Cardiac muscle cell (in vitro differentiated cells and primary cell): ENCODE measurements around the gene RFTN1. TPM values are rescaled to one million over a fixed set of nuclear protein-coding genes. Genes with fewer than 3 reads are reported as not detected.

Experiments used
- DNase-seq, 2 donors: peaks; one replicate each; pipeline versions ENCODE4 v3.0.0 to v3.0.0-alpha.2; 2010 to 2017; ENCODE audit warnings: low read depth in 1 of 2, low spot score in 1 of 2
- H3K27ac ChIP-seq: fragments of 200-600 bp; sonication (generic); 2 replicates; pipeline ENCODE4 v1.5.1; 2016
- H3K27me3 ChIP-seq: fragments of 200-600 bp; sonication (generic); 2 replicates; pipeline ENCODE4 v1.6.0; 2016; ENCODE audit warnings: control low read depth
- H3K36me3 ChIP-seq: fragments of 200-600 bp; sonication (generic); 2 replicates; pipeline ENCODE4 v1.5.1; 2016; ENCODE audit warnings: control low read depth
- H3K4me1 ChIP-seq: fragments of 200-600 bp; sonication (generic); 2 replicates; pipeline ENCODE4 v1.8.1; 2017; ENCODE audit warnings: low read depth, mild to moderate bottlenecking, mixed run types
- H3K4me3 ChIP-seq: fragments of 200-600 bp; sonication (generic); 2 replicates; pipeline ENCODE4 v1.5.1; 2016; ENCODE audit warnings: mild to moderate bottlenecking
- H3K9me3 ChIP-seq: fragments of 200-600 bp; sonication (generic); 2 replicates; pipeline ENCODE4 v1.5.1; 2017; ENCODE audit warnings: low read depth, mild to moderate bottlenecking, control low read depth
- polyA plus RNA-seq: library from polyadenylated mRNA; unstranded; fragments of >200 nt; fragmentation: Nextera tagmentation; extraction: Ambion mirVana; gene quantifications from 2 replicates; pipeline ENCODE4 v1.2.1, GENCODE V29; 2016
- total RNA-seq: library from RNA; depleted of rRNA; stranded (reverse); fragments of >200 nt; gene quantifications from 2 replicates; pipeline ENCODE4 v1.2.3, GENCODE V29; 2016
- TF ChIP-seq, protein P1 (sequence below): IDR thresholded peaks from 2 replicates; pipeline ENCODE4 v1.5.1; 2012; ENCODE audit warnings: low read depth, mild to moderate bottlenecking, low read length

The RFTN1 gene
- total and polyA plus RNA-seq, 2 experiments from 2014 or later, result 30.6 to 42.4 TPM

- DNase-seq, result peak in 1 of 2 donors; percentile 60
- no peak overlapping the region for H3K27ac ChIP-seq
- no peak overlapping the region for H3K4me3 ChIP-seq
- no peaks in the 10 kb centered on the region for H3K27me3 ChIP-seq
- no peaks in the 10 kb centered on the region for H3K9me3 ChIP-seq
- no peaks in the 10 kb centered on the region for H3K36me3 ChIP-seq
- TF ChIP-seq, protein P1, sequence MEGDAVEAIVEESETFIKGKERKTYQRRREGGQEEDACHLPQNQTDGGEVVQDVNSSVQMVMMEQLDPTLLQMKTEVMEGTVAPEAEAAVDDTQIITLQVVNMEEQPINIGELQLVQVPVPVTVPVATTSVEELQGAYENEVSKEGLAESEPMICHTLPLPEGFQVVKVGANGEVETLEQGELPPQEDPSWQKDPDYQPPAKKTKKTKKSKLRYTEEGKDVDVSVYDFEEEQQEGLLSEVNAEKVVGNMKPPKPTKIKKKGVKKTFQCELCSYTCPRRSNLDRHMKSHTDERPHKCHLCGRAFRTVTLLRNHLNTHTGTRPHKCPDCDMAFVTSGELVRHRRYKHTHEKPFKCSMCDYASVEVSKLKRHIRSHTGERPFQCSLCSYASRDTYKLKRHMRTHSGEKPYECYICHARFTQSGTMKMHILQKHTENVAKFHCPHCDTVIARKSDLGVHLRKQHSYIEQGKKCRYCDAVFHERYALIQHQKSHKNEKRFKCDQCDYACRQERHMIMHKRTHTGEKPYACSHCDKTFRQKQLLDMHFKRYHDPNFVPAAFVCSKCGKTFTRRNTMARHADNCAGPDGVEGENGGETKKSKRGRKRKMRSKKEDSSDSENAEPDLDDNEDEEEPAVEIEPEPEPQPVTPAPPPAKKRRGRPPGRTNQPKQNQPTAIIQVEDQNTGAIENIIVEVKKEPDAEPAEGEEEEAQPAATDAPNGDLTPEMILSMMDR, result no peak
- peaks cover 19% of the 10 kb centered on the region for H3K4me1 ChIP-seq
These were observed 124.6 kb downstream of the RFTN1 start for GRCh38 chr3:16388850-16389441.

- Histone ChIP-seq H3K9me3 (no peaks in the 10 kb centered on the region), H3K27ac (no peak overlapping the region), H3K4me3 (no peak overlapping the region), H3K36me3 (no peaks in the 10 kb centered on the region), H3K27me3 (no peaks in the 10 kb centered on the region), H3K4me1 (peaks cover 9% of the 10 kb centered on the region)
- no peak for DNase-seq
- TF ChIP-seq, protein P1, result no peak
These were observed 126.9 kb downstream of the RFTN1 start for GRCh38 chr3:16386561-16386960.

GRCh38 chr3:16385151-16385550 lies 128.3 kb downstream of the RFTN1 start:
- peaks cover 4% of the 10 kb centered on the region for H3K4me1 ChIP-seq
- H3K4me3 ChIP-seq, result no peak overlapping the region
- peak overlapping the region; percentile 43 for H3K27ac ChIP-seq
- TF ChIP-seq, protein P1, result no peak
- H3K27me3 ChIP-seq, result no peaks in the 10 kb centered on the region
- no peaks in the 10 kb centered on the region for H3K36me3 ChIP-seq
- no peaks in the 10 kb centered on the region for H3K9me3 ChIP-seq
- no peak for DNase-seq

- no peaks in the 10 kb centered on the region for H3K9me3 ChIP-seq
- no peaks in the 10 kb centered on the region for H3K27me3 ChIP-seq
- H3K27ac ChIP-seq, result no peak overlapping the region
- TF ChIP-seq, protein P1, result no peak
- H3K4me3 ChIP-seq, result no peak overlapping the region
- DNase-seq, result no peak
- peaks cover 4% of the 10 kb centered on the region for H3K4me1 ChIP-seq
- no peaks in the 10 kb centered on the region for H3K36me3 ChIP-seq
These were observed 129.6 kb downstream of the RFTN1 start for GRCh38 chr3:16383864-16384263.

DNA sequence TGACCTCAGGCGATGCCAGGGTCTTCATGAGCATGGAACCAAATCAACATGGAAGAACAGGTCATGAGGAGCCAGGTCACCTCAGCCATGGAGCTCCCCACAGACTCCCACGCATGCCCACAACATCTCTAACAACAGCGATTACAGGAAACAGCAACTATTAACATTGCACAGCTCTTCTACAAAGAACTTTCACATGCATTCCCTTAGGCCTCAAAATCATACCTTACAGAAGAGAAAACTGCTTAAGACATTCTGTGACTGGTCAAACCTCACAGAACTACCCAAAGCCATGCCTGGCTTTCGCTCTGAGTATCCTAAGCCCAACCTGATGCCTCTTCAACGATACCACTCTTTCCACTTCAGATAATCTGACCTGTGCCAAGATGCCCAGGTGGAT lies 130.7 kb downstream of the RFTN1 start:
- no peak overlapping the region for H3K4me3 ChIP-seq
- H3K9me3 ChIP-seq, result no peaks in the 10 kb centered on the region
- TF ChIP-seq, protein P1, result no peak
- no peaks in the 10 kb centered on the region for H3K36me3 ChIP-seq
- H3K4me1 ChIP-seq, result peaks cover 4% of the 10 kb centered on the region
- no peaks in the 10 kb centered on the region for H3K27me3 ChIP-seq
- no peak overlapping the region for H3K27ac ChIP-seq
- no peak for DNase-seq
